ENCODE measurements around the gene NTHL1.

The NTHL1 gene

DNA sequence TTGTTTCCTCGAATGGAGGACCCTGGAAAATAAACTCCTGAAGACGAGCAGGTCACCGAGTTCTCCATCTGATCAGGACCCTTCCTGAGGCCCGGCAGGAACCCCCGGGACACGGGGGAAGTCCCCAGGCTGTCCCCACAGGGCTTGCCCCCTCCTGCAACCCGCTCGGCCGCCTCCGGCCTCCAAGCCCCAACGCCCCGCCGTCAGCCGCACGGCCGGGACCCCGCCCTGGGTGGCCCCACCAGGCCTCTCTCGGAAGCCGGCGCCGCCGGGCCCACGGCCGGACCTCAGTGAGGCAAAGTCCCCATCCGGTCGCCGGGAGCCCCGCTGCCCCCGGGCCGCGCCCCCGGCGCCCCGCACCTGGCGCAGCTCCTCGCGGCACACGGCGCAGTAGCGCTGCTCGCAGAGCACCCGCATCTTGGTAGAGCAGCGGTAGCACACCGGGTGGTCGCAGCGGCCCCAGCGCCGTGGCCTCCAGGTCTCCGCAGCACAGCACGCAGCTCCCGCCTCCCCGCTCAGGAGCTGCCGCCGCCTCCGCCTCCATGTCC, 38.4 kb downstream of the NTHL1 start:
- Mint-ChIP-seq H3K9me3 (no peaks in the 10 kb centered on the region), H3K4me3 (peak overlapping the region; percentile 84), H3K4me1 (ENCODE audit: low read depth) (peaks cover 26% of the 10 kb centered on the region), H3K27me3 (ENCODE audit: low read depth) (no peaks in the 10 kb centered on the region), H3K27ac (peak overlapping the region; percentile 83), H3K36me3 (ENCODE audit: low read depth) (peaks cover 11% of the 10 kb centered on the region)

DNA sequence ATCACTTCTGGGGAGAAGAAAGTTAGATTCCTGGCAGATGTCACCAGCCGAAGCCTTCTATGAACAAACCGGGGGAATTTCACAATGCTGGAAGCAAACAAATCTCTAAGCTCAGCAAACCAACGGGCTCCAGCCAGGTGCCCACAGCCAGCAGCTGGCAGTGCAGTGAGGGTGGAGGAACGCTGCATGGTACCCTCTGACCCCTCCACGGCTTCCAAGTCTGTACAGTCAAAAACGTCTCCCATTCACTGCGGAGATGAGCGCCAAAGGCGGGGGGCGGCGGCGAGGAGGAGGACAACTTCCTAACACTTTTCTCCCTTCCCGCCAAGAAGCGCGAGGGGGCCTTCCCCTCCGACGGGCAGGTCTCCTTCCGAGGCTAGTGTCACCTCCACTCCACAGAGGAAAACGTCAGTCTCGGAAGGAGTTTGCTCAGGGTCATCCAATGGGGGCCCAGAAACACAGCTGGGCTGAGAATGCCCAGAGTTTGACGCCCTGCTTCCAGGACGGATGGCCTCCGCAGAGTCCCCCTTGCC, 38.9 kb downstream of the NTHL1 start:
- Mint-ChIP-seq H3K36me3 (ENCODE audit: low read depth) (peaks cover 11% of the 10 kb centered on the region), H3K27me3 (ENCODE audit: low read depth) (no peaks in the 10 kb centered on the region), H3K4me3 (peak overlapping the region; percentile 84), H3K4me1 (ENCODE audit: low read depth) (peaks cover 26% of the 10 kb centered on the region), H3K27ac (peak overlapping the region; percentile 83), H3K9me3 (no peaks in the 10 kb centered on the region)

DNA sequence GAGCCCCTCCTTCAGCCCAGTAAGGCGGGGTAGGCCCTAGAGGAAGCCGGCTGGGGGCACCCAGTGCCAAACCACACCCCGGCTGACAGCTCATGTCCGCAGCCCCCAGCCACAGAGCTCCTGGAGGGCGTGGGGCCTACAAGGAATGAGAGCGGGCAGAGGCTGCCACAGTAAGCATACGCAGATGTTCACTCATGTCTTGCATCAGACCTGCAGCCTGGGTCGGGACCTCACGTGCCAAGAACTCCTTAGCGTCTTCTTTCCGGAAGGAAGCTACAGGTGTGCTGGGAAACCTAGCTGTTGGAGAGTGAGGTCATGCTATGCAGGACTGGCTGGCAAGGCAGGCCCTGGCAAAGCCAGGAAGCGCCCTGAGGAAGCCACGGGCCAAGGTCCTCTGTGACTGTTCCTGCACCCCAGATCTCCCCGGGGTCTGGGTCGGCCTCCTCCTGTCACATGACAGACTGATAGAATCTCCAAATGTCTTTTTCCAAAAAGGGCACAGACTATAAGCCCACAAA, 39.6 kb downstream of the NTHL1 start:
- Mint-ChIP-seq H3K36me3 (ENCODE audit: low read depth) (peaks cover 11% of the 10 kb centered on the region), H3K4me1 (ENCODE audit: low read depth) (peaks cover 26% of the 10 kb centered on the region), H3K27ac (peak overlapping the region; percentile 83), H3K27me3 (ENCODE audit: low read depth) (no peaks in the 10 kb centered on the region), H3K4me3 (peak overlapping the region; percentile 84), H3K9me3 (no peaks in the 10 kb centered on the region)

GRCh38 chr16:2007081-2007836, 40.4 kb downstream of the NTHL1 start:
- Mint-ChIP-seq H3K27ac (peak overlapping the region; percentile 83), H3K4me3 (peak overlapping the region; percentile 84), H3K4me1 (ENCODE audit: low read depth) (peaks cover 26% of the 10 kb centered on the region), H3K36me3 (ENCODE audit: low read depth) (peaks cover 14% of the 10 kb centered on the region), H3K9me3 (no peaks in the 10 kb centered on the region), H3K27me3 (ENCODE audit: low read depth) (no peaks in the 10 kb centered on the region)

DNA sequence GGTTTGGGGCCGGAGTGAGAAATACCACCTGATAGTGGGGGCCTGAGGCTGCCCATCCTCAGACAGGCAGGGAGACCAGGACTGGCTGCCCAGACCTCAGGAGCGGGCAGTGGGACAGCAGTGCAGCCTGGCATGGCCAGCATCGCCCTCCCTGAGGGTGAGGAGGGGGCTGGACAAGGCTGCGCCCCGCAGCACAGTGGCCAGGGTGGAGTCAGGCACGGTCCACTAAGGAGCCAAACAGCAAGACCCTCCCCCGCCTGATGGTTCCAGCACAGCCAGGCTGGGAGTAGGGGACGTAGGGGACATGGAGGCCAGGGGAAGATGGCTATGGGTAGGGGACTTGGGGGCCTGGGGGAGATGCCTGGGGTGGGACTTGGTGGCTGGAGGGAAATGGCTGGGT, 41.3 kb downstream of the NTHL1 start:
- H3K27ac Mint-ChIP-seq = no peak overlapping the region
- H3K4me1 Mint-ChIP-seq (ENCODE audit: low read depth) = peaks cover 26% of the 10 kb centered on the region
- H3K4me3 Mint-ChIP-seq = no peak overlapping the region
- H3K27me3 Mint-ChIP-seq (ENCODE audit: low read depth) = no peaks in the 10 kb centered on the region
- H3K9me3 Mint-ChIP-seq = no peaks in the 10 kb centered on the region
- peaks cover 14% of the 10 kb centered on the region for H3K36me3 Mint-ChIP-seq (ENCODE audit: low read depth)

DNA sequence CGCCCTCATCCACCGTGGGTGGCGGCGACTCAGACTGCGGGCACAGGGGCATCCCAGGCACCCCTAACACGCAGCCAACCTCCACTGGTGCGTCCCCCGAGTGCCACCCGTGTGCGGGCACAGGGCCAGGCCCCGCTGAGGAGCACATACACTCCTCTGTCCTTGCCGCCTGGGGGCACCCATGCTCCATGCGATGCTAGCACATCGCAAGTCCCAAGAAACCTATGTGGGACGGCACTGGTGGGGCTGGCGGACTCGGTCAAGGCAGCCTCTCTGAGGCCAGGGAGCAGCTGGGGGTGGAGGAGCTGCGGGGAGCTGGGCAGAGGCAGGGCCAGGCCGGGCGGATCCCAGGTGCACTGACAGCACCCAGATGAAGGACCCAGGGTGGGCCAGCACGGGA, 42.0 kb downstream of the NTHL1 start:
- Mint-ChIP-seq H3K36me3 (ENCODE audit: low read depth) (peaks cover 17% of the 10 kb centered on the region), H3K4me3 (no peak overlapping the region)

GRCh38 chr16:2004795-2005517, 42.7 kb downstream of the NTHL1 start:
- Mint-ChIP-seq H3K4me3 (no peak overlapping the region), H3K36me3 (ENCODE audit: low read depth) (peaks cover 15% of the 10 kb centered on the region), H3K27me3 (ENCODE audit: low read depth) (no peaks in the 10 kb centered on the region), H3K9me3 (no peaks in the 10 kb centered on the region), H3K27ac (no peak overlapping the region), H3K4me1 (ENCODE audit: low read depth) (peaks cover 22% of the 10 kb centered on the region)

More for the DNA sequence above, 42.0 kb downstream of the NTHL1 start:
- H3K4me1 Mint-ChIP-seq (ENCODE audit: low read depth) = peaks cover 26% of the 10 kb centered on the region
- no peaks in the 10 kb centered on the region for H3K27me3 Mint-ChIP-seq (ENCODE audit: low read depth)
- no peak overlapping the region for H3K27ac Mint-ChIP-seq
- no peaks in the 10 kb centered on the region for H3K9me3 Mint-ChIP-seq

DNA sequence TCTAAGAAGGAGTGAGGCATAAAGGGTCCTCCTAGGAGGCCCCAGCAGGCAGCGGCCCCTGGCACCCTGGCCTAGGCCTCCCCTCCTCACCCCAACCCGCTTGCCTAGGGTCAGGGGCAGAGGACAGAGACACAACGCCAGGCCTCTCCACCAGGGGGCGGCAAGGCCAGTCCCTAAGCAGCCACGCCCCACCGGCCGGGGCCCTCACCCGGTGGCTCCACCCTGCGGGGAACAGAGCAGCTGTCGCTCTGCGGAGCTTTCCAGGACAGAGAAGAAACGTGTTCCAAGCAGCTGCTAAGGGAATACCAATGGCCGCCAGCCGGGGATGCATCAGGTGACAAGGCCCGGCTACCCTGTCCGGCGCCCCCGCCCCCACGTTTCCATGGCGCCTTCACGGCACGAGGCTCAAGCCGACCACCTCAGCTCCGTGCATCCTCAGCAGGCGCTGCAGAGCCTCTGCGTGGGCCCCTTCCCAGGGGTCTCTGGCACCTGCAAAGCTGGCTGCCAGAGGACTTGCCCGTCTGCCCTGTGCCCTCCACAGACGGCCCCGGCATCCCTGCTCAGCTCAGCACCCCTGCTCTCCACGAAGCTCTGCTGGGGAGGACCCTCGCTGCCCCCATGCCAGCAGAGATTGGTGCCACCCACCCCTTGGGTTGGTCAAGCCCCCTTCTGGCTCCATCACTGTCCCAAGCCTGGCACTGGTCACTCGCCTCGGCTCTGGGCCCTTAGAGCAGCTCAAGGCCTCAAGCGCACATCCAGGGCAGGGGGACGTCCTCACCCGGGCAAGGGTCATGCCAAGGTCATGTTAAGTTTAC, 43.6 kb downstream of the NTHL1 start:
- Mint-ChIP-seq H3K9me3 (no peaks in the 10 kb centered on the region), H3K4me1 (ENCODE audit: low read depth) (peaks cover 22% of the 10 kb centered on the region), H3K36me3 (ENCODE audit: low read depth) (peaks cover 15% of the 10 kb centered on the region), H3K27me3 (ENCODE audit: low read depth) (no peaks in the 10 kb centered on the region), H3K27ac (no peak overlapping the region), H3K4me3 (no peak overlapping the region)

DNA sequence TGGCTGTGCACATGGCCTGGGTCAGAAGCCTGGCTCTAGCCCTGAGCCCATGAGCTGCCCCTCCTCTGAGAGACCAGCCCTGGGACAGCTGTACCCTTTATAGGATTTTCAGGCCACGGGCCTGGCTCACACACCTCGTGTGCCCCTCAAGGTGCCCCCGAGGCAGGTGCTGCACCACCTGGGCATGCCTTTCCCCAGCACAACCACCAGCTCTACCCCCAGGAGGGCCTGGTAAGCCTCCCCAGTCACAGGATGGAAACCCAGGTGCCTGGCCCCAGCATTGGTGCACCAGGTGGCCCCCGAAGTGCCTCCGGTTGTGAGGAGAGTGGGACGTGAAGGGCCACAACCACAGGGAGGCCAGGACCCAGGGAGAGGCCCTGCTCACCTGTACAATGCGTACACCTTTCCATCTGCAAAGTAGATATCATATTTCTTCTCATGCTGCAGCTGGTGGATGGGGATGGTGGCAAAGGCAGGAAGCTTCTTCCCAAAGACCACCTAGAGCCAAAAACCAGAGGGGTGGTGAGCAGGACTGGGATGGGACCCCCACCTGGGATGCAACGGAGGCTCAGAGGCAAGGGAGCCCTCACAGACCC, 44.3 kb downstream of the NTHL1 start:
- no peak overlapping the region for H3K4me3 Mint-ChIP-seq
- H3K4me1 Mint-ChIP-seq (ENCODE audit: low read depth) = peaks cover 17% of the 10 kb centered on the region

GRCh38 chr16:2002406-2003230, 45.0 kb downstream of the NTHL1 start:
- H3K27ac Mint-ChIP-seq = no peak overlapping the region
- H3K4me3 Mint-ChIP-seq = no peak overlapping the region
- H3K9me3 Mint-ChIP-seq = no peaks in the 10 kb centered on the region
- H3K27me3 Mint-ChIP-seq (ENCODE audit: low read depth) = no peaks in the 10 kb centered on the region
- peaks cover 8% of the 10 kb centered on the region for H3K36me3 Mint-ChIP-seq (ENCODE audit: low read depth)
- H3K4me1 Mint-ChIP-seq (ENCODE audit: low read depth) = peaks cover 9% of the 10 kb centered on the region

More for the DNA sequence above, 44.3 kb downstream of the NTHL1 start:
- no peaks in the 10 kb centered on the region for H3K9me3 Mint-ChIP-seq
- H3K27ac Mint-ChIP-seq = no peak overlapping the region
- peaks cover 10% of the 10 kb centered on the region for H3K36me3 Mint-ChIP-seq (ENCODE audit: low read depth)
- no peaks in the 10 kb centered on the region for H3K27me3 Mint-ChIP-seq (ENCODE audit: low read depth)

DNA sequence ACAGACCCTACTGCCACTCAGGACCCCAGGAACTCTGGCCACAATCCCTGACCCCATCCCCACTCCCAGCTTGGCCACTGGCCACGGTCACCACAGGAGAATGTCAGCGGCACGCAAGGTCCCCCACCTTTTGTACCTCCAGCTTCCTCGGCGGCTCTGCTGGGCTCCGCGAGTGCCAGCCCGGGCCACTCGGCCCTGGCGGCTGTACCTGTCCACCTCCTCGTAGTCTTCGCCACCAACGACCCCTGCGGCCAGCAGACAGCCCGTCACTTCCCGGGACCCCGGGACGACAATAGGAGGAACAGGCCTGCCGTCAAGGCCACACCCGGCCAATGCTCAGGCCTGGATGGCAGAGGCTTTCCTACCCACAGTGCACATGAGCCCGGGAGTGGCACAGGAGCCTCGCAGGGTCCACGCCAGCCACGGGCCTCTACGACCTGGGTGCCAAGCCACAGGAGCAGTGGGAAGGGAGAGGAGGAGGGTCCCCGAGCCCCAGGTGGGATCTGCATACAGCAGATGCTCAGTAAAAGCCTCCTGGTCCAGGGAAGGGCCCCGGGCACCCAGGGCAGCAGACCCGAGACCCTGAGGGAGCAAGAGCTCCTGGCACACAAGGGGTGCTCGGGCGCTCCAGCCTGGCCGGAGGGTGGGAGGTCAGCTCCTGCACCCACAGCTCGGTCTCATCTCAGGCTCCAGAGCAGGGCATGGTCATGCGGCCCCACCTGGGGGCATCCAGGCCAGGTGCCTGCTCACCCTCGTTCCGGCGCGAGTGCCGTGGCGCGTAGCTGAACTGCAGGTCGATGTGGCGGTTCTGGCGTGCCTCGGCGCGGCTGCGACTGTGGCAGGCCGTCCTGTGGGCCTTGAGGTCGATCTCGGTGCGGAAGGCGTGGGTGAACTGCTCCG, 45.9 kb downstream of the NTHL1 start:
- H3K27ac Mint-ChIP-seq = no peak overlapping the region
- peaks cover 8% of the 10 kb centered on the region for H3K36me3 Mint-ChIP-seq (ENCODE audit: low read depth)
- H3K9me3 Mint-ChIP-seq = no peaks in the 10 kb centered on the region
- peaks cover 4% of the 10 kb centered on the region for H3K4me1 Mint-ChIP-seq (ENCODE audit: low read depth)
- H3K27me3 Mint-ChIP-seq (ENCODE audit: low read depth) = no peaks in the 10 kb centered on the region
- H3K4me3 Mint-ChIP-seq = no peak overlapping the region

GRCh38 chr16:2001035-2001434, 46.6 kb downstream of the NTHL1 start:
- no peaks in the 10 kb centered on the region for H3K27me3 Mint-ChIP-seq (ENCODE audit: low read depth)
- H3K27ac Mint-ChIP-seq = peak overlapping the region; percentile 45
- peaks cover 8% of the 10 kb centered on the region for H3K36me3 Mint-ChIP-seq (ENCODE audit: low read depth)
- no peaks in the 10 kb centered on the region for H3K9me3 Mint-ChIP-seq
- H3K4me3 Mint-ChIP-seq = no peak overlapping the region
- peaks cover 4% of the 10 kb centered on the region for H3K4me1 Mint-ChIP-seq (ENCODE audit: low read depth)

Measured in T-helper 1 cell treated with Interleukin-12 subunit alpha and Interleukin-12 subunit beta and Interleukin-4 antibody, amounts not matched to agents 30 μg/mL and 1 μg/mL, for 36 hours (primary cell).